Measurements from ENCODE around the gene PXK.

- TF ChIP-seq ZNF274 (IDR thresholded peaks at IDR 0.05; ENCODE audit: low read depth, low read length) (no peak), SUZ12 (IDR thresholded peaks at IDR 0.05; ENCODE audit: extremely low read depth, insufficient read depth, insufficient read length) (no peak), YY1 (IDR thresholded peaks at IDR 0.05; ENCODE audit: insufficient read depth, insufficient read length) (no peak)
These were observed 25.0 kb upstream of the PXK start for GRCh38 chr3:58307639-58308215.
